Cerebellar nuclear complex (tissue), 1 donor: Measurements from ENCODE around the gene TSFM.

Source experiments
- DNase-seq, 2 experiments: peaks; one replicate each; lab custom pipeline; 2025; lab: John Stamatoyannopoulos, UW

The TSFM gene

DNA sequence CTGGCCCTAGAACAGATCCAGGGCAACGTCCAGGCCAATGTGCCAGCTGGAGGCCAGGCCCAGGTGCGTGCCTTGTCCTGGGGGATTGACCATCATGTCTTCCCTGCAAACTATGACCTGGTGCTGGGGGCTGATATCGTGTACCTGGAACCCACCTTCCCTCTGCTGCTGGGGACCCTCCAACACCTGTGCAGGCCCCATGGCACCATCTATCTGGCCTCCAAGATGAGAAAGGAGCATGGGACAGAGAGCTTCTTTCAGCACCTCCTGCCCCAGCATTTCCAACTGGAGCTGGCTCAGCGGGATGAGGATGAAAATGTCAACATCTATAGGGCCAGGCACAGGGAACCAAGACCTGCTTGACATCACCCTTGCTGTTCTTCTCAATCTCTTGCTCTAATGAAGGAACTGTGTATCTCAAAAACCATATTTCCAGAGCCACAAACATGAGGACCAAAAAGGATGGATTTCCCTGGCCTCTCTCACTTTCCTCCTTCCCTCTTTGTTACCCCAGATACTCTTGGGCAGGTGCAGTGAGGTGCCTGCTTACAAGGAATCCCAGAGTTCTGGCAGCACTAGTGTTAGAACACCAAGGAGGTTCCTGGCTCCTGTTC lies 2.2 kb upstream of the TSFM start:
- DNase-seq: no peak

DNA sequence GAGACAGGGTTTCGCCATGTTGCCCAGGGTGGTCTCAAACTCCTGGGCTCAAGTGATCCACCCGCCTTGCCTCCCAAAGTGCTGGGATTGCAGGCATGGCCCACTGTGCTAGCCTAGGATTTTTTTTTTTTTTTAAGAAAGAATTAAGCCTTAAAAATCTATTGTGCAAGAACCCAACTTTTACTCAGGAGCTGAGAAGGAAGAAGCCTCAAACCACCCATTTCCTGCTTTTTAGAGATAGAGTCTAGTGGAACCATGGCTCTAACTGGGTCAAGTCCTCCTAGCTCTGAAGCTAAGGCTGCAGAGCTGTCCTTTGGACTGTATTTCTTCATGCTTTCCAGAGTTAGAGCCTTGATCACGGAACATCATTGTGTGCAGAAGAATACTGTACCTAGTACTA lies 1.3 kb upstream of the TSFM start:
- DNase-seq: no peak

DNA sequence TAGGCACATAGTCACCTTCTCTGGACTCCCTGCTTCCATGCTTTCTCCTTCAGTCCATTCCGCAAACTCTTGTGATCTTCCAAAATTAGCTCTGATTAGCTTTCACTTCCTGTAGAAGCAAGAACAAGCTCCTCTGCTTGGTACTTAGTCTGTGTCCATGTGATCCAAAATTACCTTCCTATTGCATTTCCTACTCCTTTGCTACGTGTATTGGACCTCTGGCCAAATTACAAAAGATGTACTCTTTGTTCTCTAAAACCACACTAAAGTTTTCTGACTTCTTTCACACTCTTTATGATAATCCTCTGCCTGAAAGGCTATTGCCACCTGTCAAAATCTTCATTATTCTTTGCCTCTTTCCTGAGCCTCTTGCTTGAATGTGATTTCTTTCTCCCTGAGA lies 786 bp upstream of the TSFM start:
- no peak for DNase-seq

DNA sequence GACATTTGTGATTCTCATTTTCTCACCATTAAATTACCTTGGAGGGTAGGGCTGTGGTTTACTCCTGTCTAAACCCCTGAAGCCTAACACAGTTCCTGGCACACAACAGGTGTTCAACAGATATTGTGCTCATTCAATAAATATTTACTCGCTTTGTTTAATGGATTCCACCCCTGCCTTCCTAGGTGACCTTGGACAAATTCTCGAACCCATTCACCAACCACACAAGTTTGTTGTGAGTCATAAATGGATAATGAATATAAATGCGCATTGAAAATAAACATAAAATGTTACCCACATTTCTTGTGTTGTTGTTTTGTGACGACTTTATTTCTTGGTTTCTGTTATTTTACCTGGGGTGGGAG lies 362 bp upstream of the TSFM start:
- no peak for DNase-seq

DNA sequence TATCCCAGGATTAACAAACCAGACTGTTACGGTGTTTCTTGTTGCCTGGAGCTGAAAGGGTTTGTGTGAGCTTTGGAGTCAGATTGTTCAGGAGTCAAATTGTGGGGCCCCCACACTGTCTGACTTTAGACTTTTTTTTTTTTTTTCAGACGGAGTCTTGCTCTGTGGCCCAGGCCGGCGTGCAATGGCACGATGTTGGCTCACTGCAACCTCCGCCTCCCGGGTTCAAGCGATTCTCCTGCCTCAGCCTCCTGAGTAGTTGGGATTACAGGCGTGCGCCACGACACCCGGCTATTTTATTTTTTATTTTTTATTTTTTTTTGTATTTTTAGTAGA lies 847 bp downstream of the TSFM start:
- no peak for DNase-seq

DNA sequence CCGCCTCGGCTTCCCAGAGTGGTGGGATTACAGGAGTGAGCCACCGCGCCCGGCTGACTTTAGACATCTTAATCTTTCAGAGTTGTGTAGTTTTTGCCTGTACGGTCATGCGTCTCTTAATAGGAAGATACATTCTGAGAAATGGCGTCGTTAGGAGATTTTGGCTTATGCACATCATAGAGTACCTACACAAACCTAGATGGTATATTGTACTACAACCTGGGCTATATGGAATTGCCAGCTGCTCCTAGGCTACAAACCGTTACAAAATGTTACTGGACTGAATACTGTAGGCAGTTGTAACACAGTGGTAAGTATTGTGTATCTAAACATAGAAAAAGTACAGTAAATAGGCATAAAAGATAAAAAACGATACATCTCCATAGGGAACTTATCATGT lies 1.3 kb downstream of the TSFM start:
- no peak for DNase-seq

DNA sequence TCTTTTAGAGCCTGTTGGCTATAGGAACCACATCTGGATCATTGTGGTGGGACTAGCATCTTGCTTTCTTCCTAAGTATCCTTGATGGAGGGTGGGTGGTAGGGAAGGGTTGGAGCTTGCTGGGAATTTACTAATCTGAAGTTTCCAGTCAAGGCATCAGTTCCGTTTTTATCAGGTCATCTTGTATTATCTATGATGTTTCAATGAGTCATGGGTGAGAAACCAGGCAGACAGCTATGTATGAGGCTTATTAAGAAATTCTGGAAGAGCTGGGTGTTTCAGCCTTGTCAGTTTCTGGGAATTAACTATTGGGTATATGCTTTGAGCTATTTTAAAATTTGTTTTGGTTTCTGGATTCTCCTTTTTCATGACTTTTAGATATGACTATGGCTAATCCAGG lies 11.3 kb downstream of the TSFM start:
- no peak for DNase-seq

DNA sequence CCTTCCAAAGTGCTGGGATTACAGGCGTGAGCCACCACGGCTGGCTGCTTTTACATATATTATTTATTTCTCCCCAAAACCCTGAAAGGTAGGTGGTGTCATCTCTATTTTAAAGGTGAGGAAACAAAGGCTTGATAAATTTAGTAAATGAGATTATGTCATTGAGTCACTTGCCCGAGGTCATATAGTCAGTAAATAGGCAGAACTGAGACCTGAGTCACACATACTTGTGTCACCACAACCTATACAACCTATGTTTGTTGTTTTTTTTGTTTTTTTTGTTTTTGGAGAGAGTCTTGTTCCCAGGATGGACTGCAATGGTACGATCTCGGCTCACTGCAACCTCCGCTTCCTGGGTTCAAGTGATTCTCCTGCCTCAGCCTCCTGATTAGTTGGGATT lies 12.8 kb downstream of the TSFM start:
- no peak for DNase-seq

DNA sequence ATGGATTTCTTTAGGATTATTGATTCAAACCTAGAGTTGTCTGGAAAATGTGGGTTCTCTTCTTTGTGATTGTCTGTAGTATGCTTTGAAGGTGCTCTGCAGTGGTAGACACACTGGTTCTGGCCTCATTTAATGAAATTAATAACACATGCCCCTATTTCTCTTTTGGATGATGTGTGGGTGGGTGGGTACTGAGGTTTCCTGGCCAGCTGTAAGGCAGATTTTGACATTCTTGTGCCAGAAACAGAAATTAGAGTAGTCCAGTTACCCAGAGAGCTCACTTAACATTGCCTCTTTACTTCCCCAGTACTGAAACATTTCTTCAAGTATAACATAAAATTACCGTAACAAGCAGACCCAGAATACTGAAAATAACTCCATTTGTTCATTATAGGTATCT lies 14.4 kb downstream of the TSFM start:
- no peak for DNase-seq

DNA sequence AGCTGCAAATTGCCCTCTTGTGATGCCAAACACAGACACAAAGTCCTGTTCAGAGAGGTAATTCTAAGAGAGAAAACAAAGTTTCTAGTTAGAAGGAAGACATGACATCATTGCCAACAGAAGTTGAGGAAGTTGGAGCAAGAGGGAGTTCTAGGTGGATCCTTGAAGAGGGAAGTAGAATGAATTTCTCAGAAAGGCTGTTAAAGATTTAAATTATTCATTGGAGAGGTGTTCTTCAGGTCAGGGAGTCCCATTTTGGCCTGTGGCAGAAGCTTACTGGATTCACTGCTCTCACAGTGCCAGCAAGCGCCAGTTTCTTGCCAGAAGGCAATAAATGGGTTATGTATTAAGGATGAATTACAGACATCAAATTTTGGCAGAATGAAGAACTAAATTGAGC lies 15.3 kb downstream of the TSFM start:
- no peak for DNase-seq

DNA sequence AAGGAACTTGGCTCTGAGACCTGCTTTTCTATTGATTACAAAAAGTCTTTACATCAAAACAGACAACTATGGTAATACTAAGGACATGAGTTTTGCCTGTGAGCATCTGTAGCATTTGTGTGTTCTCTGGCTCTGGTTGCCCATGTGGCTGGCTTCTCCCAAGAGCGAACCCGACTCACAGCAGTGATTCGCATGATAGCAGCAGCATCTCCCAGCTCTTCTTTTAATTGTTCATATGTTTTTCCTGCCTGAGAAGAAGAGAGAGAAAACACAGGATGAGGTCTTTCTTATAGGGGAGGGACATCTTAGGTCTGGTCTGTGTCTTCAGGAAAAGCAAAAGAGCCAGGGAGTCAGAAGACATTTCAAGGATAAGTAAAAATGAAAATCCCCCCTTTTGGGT lies 18.4 kb downstream of the TSFM start:
- DNase-seq: no peak

DNA sequence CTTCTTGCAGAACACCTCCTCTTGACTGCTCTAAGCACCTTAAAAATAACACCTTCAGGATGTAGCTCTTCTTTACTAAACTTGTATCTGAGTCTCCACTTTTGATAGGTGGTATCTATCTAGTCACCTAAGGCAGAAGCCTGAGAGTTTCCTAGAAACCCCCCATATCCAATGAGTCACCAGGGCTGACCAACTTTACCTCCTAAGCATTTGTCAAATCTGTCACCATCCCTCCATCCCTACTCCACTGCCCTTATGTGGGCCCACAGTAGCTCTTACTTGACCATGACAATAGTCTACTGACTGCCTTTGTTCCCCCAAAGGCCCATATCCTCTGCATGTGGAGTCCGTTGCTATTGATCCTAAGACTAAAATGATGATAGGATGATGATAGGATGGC lies 20.0 kb downstream of the TSFM start:
- no peak for DNase-seq

DNA sequence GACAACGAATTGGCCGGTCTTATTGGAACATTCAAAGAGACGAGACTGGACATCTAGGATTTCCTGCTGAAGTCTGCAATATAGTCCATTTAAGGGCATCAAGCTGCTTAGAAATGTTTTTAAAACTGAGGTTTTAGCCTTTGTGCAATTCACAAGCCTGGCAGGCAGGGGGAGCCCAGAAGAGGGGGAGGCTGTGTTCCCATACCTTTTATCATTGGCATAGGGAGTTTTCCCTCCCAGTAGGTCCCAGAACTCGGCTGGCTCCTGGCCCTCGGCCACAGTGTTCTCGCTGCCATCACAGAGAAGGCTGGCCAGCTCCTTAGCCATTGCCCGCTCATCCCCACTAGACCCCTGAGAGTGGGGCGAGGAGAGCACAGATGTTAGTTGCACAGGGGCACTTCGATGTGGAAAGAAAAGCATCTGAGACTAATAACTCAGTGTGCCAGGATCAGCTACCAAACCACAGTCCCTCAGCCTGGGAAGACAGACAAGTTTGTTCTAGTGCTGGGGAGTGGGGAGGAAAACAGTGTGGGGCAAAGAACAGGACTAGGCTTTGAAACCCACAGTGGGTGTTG lies 20.8 kb downstream of the TSFM start:
- no peak for DNase-seq

DNA sequence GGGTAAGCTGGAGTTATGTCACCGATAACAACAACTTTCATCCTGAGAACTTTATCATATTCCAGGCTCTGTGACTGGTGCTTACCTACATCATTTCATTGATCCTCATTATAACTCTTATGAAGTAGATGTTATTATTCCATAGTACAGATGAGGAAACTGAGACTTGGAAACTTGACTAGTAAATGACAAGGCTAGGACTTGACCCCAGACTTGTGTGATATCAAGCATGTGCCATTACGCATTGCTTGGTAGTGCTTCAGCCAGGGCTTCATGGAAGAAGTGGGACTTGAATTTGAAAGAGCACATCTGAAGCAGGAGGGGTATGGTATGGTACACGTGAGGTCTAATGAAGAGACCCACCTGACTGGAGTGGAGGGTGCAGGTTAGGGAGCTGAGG lies 24.1 kb downstream of the TSFM start:
- no peak for DNase-seq

DNA sequence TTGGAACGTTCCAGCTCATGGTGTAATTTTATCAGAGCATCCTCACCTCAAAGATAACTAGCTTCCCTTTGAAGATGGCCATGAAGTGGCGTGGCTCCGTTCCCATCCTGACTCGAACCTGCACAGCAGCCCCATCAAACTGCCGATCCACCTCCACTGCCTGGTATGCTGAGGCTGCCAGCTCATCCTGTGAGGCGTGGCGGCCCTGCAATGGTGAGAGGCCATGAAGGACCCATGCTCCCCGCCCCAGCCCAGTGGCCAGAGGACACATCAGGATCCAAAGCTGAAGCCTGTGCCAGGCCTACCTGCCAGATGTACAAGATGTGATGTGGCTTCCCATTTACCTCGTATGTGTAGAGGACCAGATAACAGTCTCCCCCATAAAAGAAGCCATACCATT lies 24.7 kb downstream of the TSFM start:
- DNase-seq: no peak

DNA sequence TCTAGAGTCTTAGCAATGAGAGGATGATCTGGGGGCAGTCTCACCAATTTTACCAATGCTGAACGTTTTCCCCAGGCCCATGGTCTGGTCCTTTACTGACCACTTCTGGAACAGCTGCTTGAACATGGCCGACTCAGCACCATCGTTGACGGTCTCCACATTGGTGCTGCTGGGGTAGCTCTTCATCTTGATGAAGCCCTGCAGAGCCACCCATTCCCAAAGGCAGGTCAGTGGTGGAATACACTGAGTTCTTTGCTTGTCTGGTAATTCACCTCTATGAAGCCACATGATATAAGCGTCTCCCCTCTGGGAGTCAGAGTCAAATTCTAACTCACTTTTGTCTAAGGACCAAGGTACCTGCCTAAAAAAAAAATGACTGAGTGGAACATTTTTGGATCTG lies 25.8 kb downstream of the TSFM start:
- DNase-seq: no peak

DNA sequence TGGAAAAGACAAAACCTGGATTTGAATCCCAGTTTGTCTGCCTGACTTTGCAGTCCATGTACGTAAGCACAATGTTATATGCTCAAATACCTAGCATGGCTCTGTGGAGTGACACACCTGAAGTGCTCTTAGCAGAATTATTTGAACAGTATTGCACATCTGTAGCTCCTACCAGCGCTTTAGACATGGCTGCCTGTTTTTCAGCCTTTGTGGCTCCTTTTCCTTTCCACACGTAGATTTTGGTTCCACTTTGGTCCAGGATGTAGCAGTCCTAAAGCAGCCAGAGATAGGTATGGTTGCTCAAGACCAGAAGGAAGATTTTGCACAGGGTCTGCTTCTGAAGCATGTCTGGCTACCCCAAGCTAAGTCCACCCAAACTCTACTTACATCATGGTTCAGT lies 26.8 kb downstream of the TSFM start:
- DNase-seq: no peak

DNA sequence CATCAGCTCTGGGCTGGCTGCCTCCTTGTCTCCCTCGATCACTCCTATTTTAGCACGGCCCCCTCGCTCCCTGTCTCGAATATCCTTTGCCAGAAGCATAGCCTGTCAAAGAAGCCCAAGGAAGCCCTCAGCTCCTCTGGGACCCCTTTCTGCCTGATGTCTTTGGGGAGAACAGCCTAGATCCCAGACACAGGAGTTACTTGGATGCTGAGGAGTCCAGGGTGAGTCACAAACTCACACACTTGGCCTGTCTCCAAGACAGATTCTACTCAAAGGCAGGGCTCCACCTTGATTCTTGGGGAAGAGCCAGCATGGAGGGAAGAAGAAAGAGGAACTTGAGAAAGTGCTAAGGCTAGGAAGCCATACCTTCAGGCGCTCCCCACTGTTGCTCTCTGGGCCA lies 27.9 kb downstream of the TSFM start:
- DNase-seq: no peak

DNA sequence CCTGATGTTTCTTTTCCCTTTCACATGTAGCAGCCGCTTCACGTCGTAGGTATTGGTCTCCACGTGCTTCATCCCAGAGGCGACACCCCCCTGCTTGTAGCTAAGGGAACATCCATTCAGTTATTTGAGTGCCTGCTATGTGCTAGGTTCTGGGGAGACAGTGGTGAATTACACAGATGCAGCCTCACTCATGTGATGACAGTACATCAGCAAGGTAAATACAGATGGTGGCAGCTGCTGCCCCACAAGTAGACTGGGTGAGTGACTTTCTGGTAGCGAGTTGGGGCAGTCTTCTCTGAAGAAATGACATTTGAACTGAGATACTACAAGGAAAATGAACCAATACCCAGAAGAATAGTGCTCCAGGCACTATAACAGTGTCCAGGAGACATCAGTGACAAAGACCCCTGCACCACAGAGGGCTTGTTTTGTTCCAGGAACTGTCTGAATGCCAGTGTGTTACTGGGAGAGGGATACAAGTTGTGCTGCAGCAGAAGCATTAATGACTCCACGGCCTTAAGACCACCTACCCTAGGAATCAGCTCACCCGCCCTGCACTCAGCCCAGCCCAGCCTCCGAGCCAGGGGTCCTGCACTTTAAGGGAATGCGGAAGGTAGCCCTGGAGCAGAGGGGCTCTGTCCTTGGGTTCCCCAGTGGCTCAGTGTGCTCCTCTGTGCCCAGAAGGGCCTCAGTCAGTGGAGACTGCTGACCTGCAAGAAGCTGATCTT lies 28.6 kb downstream of the TSFM start:
- DNase-seq: no peak

DNA sequence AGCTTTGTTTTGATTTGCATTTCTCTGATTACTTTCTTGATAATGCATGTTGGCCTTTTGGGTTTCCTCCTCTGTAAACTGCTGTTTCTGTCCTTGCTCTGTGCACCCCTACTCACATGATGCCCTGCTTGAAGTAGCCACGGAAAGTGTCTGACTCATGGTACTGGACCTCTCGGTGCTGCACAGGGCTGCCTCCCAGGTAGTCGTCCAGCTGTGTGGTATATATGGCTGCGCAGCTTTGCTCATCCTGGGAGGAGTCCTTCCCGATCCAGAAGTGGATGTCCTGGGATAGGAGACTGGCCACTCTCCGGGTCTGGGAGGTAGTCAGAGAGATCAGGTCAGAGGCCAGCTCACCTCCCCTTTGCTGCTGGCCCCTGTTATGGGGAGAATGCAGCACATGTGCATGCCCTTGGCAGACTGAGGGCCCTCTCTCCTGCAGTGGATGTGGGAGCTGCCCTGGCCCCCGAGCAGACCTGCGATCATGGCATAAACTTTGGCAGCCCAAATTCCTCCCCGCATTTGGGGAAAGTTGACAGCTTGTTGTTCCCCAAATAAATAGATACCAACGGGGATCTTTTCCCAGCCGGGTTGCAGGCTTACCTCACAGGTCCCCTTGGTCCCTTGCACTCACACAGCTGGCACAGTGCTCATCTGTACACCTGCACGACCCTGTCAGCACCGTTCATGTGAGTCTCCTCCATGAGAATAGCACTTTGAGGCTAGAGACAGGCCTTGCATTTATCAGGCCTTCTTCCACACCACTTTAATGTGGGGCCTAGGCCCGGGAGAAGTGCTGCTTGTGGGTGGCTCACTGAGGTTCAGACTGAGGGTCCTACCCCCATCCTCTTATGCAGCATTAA lies 30.8 kb downstream of the TSFM start:
- DNase-seq: no peak

DNA sequence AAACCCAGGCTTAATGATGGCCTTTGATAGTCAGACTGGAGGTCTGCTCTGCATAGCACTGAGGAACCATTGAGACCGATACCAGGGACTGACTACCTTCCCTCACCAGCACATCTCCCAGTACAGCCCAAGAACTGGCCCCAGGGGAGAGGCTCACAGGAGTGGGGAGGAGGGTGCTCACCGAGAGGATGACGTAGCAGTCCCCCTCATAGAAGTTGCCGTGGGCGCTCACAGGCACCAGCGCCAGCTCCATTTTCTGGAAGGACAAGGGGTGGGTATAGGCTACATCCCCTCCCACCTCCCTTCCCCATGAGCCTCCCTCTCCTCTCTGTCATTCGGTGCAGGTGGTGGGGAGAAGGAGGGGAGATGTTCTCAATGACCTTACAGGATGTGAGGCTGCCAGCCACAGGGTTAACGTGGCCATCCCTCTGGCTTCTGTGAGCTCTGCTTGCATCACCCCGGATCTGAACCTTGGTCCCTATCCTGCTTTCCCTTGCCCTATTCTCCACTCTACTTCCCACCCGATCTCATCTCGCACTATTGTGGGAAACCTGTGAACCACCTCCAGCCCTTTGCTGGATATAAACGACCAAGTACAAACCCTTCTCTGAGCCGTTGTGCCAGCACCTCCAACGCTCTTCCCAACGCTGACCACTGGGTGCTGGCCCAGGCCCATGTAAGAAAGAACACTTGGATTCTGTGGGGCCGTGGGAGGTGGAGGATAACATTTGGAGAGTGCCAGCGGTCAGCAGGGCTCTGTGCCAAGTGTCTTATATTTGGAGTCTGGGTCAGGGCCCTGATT lies 31.6 kb downstream of the TSFM start:
- DNase-seq: no peak
